Nucleus accumbens (tissue), 56 donors: ENCODE data around the gene ACTG1.
A peak's percentile ranks its signal among the peaks of the same experiment; 100 is the strongest.

Experiments
- DNase-seq, 56 donors: peaks; one replicate each; lab custom pipeline; 2025; lab: John Stamatoyannopoulos, UW

ACTG1 gene

DNA sequence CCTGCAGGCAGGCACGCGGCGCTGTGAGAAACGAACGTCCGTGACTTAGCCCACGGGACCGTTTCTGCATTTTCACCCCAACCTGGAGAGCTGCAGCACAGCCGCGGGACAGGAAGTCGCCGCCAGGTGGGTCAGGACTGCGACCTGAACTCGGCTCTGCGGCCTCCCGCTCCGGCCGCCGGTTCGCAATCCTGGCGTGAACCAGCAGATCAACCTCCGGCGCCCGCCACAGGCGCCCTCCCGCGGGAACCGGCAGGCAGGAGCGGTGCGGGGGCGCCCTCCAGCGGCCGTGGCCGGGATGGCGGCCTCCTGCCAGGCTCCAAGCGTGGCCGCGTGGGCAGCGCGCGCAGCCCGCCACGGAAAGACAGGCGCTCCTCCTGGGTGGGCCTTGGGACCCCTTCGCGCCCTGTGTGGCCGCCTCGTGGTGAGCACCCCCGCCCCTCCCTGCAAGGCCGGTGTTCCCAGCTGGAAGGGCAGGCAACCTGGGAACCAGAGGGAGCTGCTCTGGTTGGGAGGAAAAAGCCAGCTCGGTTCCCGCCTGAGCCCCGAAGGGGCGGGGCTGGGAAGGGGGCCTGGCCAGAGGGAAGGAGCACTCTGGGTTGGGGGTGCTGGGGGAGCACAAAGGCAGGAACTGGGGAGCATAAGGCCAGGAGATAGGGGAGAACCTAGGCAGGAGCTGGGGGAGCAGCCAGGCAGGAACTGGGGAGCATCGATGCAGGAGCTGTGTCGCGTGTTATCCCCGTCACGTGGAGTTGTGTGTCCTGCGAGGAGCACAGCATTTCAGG is 28.2 kb downstream of the ACTG1 start:
- peak in 55 of 56 donors; percentile 29 to 91 (median 75) for DNase-seq

DNA sequence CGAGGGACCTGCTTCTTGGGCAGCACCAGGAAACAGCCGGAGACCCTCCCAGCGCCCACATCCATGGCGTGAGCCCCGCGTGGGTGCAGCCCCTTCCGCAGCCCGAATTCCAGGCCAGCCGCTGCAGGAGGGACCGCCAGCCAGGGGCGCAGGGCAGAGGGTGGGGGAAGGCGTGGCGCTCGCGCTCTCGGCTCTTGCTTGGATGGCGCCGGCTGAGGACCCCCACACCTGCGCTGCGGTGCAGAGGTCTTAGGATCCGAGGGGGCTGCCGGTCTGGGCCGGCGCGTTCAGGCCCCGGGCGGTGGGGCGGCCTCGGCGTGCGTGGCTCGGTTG is 28.8 kb downstream of the ACTG1 start:
- no peak for DNase-seq

DNA sequence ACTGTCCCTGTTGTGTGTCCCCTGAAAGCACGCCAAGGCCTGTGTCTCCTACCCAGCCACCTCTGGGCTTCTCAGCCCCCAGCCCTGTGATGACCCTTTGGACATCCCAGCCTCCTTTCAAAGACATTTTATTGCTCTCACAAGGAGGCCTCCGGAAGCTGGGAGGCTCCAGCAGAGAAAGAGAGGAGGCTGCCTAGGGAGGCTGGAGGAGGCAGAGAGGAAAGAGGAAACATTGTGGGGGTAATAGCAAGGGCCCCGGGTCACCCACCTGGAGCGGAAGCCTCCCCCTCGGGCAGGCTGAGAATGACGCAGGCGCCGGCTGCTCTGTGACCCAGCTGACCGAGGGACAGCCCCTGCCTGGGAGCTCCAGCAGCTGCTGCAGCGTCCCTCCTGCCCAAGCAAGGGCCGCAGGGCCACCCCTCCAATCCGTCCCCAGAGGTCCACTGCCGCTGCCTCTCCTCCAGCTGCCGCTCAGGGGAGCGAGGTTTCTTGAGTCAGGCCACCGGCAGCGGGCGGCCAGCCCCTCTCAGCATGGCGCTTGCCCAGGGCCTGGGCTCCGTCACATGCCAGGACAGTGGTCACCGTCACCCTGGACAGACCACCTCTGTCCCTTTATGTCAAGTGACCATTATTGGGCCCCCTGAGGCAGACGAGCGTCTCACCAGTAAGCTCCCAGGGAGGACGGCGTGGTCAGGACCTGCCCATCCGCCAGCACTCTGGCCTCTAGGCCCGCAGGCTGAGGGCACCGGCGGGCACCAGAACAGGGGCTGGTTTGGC is 29.3 kb downstream of the ACTG1 start:
- DNase-seq, result no peak

DNA sequence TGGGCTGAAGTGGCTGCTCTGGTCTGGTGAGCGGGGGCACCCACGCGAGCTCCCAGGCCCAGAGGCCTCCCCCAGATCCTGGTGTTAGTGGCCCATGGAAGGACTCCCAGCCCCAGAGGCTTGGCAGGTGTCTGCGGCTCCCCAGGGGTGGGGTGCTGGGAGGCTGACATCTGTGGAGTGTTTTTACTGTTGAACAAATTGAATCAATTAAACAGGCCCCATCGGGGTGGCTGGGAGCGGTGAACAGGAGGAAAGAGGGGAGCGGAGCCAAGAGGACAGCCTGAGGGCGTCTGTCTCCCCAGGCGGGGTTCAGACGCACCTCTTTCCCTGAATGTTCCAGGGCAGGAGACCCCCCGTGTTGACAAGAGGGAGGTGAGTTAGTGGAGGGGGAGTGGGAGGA is 29.9 kb downstream of the ACTG1 start:
- DNase-seq, result no peak

DNA sequence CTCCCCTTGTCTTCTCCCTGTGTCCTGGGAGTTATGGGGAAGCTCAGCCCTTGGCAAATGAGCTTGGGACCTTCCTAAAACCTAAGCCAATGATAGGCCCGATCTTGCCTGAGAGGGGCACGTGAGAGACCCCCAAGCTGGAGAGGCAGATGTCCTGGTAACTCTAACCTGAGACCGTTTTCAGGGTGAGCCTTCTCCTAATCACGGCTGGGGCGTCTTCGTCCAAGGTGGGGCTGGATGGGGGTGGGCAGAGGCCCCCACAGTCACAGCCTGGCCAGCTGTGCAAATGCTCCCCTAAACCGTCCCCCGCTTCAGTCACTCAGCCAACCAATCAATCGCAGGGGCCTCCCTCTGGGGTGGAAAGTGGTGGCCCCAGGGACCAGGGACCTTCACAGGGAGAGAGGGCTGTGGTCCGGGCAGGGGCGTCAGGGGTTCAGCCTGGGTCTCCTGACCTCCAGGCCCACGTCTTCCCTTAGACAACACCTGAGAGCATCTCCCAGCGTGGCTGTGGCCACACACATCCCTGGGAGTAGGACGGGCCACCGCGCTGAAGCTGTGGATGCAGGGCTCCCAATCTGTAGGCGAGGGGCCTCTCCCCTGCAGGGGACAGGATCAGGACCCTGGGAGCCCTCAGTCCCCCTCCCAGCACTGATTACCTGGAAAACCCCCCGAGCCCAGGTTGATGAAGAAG is 30.6 kb downstream of the ACTG1 start:
- DNase-seq, result no peak

DNA sequence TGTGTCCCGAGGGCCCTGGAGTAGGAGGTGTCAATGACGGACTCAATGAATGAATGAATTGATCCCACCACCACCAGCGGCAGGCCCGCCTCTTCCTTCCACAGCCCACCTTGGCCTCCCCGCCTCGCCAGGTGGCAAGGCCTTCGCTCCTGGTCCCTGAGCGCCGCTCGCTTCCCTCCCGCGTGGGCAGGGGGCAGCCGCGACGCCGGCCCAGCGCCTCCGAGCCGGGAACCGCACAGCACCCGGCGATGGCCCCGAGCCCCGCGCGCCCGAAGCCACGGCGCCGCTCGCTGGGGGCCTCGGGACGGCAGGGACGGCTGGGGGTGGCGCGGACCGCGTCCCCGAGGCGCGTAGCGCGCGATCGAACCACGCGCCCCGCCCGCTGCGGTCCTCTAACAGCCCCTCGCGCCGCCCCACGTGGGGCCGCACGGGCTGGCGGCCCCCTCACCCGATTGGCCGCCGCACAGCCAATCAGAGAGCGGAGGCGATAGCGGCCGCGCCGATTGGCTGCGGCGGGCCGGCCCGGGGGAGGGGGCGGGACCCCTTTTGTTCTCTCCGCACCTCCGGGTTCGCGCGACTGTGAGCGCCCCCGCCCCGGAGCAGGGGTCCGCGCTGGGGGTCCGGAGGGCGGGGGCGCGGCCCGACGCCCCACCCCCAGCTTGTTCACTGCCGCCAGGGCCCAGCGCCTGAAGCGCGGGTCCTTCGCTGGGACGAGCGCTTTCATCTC is 31.4 kb downstream of the ACTG1 start:
- DNase-seq, result peak in 51 of 56 donors; percentile 14 to 85 (median 62)

DNA sequence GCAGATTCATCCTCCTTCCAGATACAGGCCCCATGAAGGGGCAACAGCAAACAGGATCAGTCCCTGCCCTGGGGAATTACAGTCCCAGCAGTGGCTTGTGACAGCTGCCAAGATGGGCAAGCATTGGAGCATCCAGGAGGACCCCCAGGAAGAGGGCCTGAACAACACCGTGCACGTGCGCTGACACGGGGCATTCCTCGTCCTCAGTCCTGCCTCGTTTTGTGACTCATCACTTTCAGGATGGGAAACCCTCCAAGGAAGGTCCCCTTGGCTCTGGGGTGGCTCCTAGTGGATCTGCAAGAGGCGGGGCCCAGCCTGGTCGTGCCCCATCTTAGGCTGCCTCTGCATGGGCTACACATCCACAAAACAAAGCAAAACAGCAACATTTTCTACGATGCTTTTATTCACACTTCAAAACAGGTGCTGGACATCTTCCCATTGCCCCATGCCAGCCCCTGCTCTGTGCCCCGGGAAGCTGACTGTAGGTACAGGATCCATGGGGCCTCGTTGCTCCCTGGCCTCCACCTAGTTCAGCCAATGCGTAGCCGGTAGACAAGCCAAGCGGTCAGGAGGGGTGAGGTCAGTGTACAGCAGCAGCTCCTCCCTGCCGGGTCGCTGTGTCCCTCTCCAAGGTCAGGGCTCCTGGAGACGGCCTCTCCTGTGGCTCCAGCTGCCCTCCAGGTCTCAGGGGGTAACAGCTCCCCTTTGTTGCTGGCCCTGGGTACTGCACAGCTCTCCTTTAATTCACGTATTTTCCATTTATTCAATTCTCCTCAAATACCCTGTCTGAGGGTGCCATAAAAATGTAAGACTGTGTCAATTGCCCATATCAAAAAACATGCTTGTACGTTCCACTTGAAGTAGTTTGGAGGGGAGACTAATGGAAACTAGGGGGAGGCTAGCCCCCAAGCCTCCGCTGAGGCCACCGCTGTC is 32.2 kb downstream of the ACTG1 start:
- no peak for DNase-seq

DNA sequence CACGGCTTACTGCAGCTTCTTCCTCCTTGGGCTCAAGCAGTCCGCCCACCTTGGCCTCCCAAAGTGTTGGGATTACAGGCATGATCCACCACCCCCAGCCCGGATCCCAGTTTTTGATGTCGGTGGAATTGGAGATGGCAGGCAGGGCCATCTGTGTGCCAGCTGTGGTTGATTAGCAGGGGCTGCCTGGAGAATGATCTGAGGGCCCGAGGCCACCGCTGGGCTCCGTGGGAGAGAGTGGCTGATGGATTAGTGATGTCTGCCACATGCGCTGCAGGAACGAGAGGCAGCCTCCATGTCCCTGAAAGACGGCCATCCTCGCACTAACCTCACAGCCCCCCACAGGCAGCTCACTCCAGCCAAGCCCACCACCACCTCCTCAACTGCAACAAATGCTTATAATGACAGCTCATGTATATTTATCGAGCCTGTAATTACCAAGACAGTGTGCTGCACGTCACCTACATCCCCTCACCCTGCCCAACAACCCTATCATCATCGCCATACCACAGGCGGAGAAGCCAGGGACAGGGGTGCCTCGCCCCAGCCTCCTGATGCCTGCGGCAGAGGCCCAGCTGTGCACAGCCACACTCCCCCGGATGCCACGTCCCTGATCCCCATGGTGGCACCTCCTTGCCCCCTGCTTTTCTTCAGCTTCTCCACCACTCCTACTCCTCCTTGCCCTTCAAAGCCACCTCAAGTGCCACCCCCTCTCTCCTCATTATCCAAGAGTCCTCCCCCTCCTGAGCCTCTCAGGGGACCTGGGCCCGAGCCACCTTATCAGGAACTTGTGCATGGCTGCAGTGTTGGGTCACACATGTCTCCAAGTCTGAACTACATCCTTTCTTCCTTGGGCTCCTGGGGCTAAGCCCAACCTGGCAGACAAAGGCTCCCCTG is 33.2 kb downstream of the ACTG1 start:
- no peak for DNase-seq

DNA sequence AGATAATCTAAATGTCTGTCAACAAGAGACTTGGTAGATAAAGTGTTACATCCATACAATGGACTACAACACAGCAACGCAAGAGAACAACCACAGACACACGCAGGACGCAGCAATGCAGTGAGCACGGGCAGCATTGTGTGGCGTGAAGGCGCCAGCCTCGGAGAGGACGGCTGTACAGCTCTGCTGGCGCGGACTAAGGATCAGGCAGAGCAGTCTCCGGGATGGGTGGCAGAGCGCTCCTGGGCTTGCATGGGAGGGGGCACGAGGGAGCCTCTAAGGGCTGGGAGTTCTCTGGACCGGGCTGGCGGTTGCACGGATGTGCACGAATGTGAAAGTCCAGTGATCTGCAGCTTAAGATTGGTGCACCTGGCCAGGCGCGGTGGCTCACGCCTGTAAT is 34.5 kb downstream of the ACTG1 start:
- no peak for DNase-seq

DNA sequence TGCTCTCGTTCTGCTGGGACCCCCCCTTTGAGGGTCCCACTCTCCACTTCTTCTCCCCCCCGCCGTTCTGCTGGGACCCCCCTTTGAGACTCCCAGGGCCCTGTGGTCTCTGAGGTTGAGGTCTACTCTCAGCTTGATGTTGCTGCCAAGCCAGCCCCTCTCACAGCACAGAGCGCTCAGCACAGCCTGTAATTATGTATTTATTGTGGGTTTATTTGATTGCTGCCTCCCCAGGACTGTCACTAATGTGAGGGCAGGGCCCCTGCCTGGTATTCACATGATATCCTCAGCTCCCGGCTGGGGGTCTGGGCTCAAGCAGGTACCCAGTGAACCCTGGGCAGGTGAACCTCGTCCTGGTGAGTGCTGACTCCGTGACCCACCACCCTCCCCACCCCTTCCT is 35.4 kb downstream of the ACTG1 start:
- no peak for DNase-seq

DNA sequence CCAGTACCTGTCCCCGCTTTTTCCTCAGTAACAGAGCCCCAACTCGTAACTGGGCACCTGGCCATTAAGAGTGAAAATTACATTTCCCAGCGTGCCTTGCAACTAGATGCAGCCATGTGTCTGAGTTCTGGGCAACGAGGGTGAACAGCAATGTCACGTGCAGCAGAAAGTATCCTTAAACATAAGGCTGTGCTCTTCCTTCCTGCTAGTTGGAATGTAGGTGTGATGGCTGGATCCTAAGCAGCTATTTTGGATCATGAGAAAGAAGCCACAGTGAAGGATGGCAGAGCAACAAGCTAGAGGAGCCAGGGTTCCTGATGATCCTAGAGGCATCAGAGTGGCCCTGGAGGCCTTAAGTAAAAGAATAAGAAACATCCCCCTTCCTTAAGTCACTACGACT is 36.0 kb downstream of the ACTG1 start:
- no peak for DNase-seq

DNA sequence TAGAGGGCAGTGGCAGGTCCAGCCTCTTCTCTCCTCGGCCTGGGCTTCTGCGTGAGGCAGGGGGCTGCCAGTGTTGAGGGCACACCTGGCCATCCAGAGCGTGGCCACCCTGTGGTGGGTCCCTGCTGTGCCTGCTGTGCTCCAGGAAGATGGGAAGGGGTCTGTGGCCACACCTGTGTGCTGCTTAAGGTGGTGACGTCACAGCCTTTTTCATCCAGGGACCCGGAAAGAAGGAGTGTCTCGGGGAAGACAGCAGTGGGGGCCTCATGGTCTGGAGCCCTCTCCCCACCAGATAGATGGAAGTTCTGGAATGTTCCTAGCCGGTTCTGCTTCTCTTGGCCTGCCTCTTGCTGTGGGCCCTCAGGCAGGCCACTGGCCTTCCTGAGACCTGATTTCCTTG is 36.5 kb downstream of the ACTG1 start:
- no peak for DNase-seq

DNA sequence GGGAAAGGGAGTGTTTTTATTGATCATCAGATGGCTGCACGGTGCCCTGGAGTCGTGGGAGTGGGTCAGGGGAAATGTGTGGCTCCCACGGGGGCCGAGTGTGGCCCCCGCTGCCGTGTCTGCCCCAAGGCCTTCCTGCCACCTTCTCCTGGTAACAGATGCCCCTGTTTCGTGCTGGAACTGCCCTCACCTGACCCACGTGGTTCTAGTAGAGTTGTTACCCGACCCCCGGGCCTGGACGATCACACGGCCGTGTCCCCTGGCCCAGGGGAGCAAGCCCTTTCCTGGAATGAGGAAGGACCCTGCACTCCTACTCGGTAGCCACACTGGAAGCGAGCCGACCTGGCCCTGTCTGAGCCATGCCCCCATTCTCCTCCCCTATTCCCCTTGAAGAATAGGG is 37.6 kb downstream of the ACTG1 start:
- DNase-seq, result no peak

DNA sequence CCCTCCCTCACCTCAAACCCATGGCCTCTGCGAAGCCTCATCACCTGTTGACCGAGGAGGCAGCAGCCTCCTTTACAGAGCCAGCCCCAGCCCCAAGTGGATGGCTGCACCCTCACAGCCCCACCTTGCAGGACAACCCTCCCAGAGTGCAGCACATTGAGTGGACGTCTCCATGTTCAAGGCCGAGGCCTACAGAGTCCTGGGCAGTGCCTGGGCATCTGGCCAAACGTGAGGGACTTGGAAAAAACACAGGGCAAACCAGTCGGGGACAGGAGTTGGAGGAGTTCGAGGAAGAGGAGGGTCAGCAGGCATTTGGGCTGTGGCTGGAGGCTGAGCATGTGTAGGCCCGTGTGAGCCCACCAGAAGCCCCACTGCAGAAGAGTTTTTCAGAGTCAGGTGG is 39.6 kb downstream of the ACTG1 start:
- DNase-seq, result no peak

DNA sequence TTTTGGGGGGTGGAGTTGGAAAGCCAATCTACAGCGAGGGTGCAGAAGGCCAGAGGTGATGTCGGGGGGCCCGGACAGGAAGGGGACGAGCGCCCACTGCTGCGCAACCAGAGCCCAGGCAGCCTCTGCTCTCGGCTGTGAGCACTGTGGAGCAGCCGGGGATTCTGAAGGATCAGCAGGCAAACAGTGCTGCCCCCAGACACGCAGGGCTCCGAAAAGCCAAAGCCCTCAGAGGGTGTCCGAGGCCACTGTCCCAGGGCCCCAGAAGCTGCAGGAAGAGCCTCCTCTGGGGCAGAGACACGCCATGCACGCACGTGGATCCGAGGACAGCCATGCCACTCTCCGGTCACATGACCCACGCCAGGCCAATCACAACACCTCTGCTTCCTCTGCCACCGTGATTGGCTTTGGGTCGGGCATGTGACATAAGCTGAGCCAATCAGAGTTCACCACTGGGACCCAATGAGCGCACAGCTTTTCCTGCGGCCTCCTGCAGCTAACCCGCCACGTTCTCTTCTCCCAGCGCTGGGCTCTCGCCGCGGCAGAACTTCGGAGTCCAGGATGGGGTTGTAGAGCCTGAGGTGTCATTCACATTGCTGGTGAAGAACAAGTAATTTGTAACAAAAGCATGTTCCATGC is 40.7 kb downstream of the ACTG1 start:
- peak in 55 of 56 donors; percentile 25 to 91 (median 73) for DNase-seq

DNA sequence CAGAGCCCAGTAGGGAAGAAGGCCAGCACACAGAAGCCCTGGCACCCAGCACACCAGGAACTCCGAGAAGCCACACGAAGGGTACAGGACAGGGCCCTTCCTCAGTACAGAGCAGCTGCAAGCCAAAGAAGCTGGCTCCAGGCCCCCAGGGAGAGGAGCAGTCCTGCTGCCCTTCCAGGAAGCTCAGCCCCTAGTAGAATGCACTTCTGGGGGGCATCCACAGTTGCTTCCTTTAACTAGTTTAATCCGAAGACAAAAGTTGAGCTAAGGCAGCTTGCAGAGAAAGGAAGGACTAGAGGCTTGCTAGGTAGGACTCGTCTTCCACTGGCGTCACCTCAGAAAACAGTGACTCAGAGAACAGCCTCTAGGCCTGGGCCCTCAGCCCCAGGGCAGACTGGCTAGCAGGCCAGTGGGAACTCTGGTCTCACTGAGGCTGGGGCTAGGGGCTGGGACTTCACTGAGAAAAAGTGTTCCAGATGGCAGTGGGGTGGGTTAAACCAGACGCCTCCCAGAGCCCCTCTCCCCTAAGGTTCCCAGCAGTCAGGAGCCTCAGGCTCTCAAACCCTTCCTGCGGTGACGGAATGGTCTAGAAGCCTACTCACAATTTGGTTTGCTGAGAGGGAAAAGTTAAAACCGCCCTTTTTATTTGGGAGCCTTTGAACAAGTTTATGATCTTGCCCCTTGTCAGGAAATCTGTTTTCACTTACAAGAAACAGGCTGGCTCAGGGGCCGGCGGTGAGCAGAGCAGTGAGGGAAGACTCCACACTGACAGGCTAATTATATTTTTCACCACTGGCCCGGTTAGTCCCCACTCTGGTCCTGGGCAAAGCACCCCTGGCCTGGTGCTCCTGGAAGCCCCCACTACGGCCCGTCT is 41.4 kb downstream of the ACTG1 start:
- DNase-seq, result no peak

DNA sequence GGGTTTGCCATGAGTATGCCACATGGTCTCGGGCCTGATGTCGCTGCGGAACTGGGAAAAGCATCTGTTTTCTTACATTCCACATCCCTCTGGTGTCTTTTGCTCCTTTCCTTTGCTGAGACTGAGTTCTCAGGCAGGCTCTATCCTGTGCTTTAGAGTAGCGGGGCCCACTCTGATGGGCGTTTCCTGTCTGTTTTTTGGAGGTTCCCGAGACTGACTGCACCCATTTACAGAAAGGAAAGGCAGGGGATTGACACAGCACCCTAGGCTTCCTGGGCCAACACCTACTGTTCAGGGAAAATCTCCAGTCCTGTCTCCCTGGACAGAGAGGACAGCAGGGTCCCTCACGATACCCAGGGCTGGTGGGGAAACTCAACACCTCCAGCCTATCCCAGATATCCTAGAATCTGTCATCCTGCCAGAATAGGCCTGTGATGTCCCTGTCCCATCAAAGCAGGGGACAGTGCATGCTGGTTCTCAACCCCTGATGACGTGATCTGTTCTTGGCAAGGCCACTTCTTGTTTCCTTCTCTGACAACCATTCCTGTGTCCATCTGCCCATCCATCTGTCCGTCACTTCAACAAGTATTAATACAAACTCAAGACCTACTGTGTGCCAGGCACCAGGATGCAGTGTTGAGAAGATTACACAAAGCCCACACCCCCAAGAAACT is 42.2 kb downstream of the ACTG1 start:
- DNase-seq, result peak in 4 of 56 donors; percentile 14 to 29 (median 24)
